ENCODE measurements around the gene NAE1. TPM values are rescaled to one million over a fixed set of nuclear protein-coding genes. Genes with fewer than 3 reads are reported as not detected.

NAE1 gene
- total RNA-seq, 1 donor from 2014 or later, result 113 TPM

DNA sequence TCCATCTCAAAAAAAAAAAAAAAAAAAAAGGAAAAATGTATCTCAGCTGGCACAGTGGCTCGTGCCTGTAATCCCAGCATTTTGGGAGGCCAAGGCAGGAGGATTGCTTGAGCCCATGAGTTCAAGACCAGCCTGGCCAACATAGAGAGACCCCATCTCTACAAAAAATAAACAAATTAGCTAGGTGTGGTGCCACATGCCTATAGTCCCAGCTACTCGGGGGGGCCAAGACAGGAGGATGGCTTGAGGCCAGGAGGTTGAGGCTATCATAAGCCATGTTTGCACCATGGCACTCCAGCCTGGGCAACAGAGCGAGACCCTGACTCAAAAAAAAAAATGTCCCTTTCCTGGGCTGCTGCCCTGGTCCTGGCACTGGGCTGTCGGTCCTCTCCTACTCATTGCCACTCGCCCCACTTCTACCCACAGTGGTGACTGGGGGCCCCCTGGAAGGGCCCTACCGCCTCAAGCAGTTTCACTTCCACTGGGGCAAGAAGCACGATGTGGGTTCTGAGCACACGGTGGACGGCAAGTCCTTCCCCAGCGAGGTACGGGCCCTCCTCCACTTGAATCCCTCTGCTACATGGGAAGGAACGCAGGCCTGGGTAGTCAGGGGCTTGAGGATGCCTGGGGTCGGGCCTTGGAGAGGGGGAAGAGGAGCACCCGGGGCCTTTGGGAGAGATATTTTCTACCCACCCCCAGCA is 19.5 kb upstream of the NAE1 start:
- no peak for DNase-seq

DNA sequence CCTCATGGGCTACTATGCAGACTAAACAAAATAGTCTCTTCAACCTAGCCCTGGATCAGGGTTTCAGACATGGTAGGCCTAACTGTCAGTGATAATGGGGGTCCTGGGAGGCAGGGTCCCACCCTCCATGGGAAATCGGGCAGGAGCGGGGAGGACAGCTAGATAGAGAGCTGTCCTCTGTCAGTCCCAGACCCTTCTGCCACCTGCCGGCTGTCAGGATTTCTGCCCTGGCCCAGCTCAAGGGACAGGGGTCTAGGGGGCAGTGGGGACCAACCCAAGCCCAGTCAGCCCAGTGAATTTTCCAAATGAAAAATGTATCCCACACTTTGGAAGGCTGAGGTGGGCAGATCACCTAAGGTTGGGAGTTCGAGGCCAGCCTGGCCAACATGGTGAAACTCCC is 18.8 kb upstream of the NAE1 start:
- DNase-seq, result no peak

DNA sequence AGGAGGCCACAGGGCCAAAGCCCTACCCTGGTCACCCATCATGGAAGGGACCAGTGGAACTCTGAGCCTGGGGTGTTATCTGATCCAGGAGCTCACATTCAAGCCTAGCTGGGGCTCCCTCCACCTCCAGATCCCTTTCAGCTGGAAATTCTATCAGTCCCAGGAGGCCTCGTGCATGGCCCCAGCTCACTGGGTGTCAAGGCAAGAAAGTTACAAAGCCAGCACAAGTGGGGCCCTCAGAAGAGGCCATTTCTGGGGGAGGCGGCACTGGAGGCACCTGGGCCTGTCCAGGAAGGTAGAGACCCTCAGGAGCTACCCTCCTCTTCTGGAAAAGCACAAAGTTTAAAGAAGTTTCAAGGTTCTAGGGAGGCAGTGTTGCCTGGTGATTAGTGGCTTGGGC is 18.2 kb upstream of the NAE1 start:
- DNase-seq, result no peak

DNA sequence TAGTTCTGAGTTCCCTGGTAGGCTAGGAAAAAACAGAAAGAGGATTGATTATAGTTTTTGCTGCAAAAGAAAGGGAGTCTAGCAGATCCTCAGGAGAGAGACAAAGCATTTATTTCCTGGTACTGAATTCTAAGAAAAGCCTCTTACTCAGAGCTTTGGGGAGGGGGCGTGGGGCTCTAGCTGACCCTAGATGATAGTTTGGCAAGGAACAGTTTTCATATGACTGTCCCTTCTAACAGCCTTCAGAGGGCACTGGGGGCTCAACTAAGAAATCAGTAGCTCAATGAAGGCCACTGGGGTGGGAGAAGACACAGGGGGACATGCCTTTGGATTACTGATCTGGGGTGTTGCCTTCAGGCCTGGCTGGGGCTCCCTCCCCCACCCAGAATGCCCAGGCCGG is 17.4 kb upstream of the NAE1 start:
- DNase-seq, result no peak

DNA sequence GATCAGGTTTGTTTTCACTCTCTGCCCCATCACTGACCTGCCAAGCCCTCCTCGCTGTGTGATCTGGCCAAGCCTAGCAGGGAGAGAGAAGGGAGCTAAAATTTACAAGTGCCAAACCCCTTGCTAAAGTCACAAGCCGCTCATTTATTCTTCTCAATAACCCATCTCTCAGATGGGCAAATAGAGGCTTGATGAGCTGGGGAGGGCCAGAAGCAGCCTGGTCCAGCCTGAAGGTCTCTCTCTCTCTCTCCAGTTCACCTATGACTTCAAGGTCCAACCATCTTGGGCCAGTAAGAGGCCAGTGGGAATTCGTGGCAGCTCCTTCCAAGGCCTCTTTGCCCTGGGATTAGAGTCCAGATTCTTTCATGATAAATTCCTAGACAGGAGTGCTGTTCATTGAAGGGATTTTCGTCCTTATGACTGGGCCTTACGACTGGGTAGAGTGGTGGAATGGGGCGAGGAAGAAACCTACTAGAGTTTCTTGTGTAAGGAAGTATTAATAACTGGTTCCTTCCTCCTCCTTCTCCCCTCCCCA is 16.8 kb upstream of the NAE1 start:
- DNase-seq, result no peak

DNA sequence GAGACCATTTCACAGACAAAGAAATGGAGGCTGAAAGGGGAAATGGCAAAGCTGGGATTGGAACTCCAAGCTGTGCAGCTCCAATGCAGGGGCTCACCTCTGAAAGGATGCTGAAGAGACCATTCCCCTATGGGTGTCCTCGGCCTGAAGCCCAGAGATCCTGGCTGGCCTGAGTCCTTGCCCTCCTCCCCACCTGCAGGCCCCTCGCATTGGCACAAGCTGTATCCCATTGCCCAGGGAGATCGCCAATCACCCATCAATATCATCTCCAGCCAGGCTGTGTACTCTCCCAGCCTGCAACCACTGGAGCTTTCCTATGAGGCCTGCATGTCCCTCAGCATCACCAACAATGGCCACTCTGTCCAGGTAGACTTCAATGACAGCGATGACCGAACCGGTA is 16.1 kb upstream of the NAE1 start:
- no peak for DNase-seq

DNA sequence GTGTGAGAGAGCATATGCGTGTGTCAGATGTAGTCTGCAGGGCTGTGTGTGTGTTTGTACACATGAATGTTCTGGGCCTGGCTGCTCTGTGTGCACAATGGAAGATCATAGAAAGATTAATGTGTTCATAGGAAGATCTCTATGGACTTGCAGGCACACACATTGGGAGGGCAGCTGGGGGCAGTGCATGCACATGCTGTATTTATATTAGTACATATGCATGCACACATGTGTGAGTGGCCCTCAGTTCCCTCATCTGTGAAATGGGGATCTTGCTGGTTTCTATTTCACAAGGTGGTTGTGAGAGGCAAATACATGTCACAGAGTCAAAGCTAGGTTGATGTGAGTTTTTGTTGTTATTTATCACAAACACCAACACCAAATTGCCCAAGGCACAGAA is 15.5 kb upstream of the NAE1 start:
- no peak for DNase-seq

DNA sequence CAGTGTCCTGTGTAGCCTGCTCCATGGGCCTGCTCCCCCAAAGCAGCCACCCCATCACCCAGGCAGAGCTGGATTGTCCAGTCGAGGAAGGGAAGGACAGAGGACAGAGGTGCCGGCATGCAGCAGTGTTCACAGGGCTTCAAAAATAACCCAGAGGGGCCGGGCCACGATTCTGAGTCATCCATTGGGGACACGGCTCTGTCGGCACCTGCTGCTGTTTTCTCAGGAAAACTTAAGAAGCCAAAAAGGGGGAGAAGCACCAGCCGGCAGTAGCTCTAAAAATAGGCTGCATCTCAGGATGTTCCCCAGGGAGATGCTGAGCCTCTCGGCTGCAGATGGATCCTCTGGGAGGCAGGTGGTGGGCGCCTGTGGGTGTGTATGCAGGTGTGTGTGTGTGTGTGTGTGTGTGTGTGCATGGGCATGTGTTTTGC is 15.0 kb upstream of the NAE1 start:
- DNase-seq, result peak; percentile 72

DNA sequence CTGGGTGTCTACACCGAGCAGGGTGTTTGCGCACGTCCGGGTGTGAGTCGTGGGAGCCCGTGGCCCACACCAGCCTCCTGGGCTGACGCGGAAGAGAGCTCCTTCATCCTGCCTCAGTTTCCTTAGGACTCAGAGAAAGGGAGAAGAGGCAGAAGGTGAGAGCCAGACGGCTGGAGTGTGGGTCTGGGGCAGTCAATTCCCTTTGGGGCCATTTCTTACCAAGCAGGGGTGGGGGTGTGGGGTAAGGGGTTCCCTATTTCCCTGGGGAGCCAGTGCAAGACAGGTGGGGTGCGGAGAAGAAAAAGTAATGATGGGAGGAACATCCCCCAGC is 14.3 kb upstream of the NAE1 start:
- no peak for DNase-seq

DNA sequence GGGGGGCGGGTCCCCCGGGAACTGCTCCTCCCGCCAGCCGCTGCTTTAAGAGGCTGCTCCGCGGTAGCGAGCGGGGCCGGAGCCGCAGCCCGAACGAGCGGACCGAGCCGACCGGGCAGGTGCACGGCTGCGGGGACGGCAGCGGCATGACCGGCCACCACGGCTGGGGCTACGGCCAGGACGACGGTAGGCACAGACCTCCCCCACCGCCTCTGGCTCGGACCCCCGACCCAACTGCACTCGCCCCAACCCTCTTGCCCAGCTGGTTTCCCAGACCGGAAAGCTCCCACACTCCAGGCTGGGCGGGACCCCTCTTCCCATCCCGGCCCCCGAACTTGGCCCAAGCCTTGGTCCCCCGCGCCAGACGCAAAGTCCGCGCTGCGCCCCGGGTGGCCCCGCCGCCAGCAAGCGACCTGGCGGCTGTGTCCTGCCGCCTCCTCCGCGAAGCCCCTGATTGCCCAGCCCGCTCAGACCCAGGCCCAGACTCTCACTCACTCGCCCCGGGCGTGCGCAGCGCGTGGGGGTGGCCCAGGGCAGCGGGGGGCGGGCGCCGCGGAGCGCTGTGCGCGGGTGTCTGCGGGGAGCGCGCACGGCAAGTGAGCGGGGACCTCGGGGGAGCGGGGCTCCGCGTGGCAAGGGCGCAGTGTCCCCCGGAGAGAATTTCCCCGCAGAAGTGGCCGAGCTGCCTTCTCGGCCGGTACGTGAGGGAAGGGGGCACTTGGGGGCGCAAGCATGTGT is 13.7 kb upstream of the NAE1 start, which contains the start of gene CA7:
TSS of gene CA7 (plus strand) at position 73 of the 738 bp plus-strand sequence. CDS start at position 147, 74 bp downstream.
- DNase-seq, result peak; percentile 13

DNA sequence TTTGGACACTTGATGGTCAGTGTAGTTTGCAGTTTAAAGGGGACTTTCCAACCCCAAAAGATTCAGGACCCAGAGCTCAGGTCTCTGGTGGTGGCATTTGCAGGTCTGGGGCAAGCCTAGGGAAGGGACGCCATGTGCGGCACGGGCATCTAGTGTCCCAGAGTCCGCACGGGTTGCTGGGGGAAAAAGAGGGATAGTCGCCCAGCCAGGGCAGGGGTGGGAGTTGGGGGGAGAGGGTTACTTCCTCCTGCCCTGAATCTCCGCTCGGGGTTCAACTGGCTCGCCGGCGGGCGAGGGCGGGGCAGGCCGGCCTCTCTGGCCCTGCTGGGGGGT is 13.2 kb upstream of the NAE1 start:
- DNase-seq, result no peak

DNA sequence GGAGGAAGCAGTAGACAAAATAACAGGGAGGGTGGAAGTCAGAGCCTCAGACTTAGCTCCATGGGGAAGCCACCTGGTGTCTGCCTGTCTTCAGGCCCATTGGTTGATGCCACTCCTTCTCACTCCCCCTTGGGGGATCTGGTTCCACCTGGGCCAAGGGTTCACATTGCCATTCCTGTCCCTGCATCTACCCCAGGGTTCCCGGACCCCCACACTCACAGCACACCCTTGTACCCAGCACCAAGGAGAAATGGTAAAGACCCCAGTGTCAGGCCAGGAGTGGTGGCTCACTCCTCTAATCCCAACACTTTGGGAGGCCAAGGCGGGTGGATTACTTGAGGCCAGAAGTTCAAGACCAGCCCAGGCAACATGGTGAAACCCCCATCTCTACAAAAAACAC is 12.4 kb upstream of the NAE1 start:
- no peak for DNase-seq

DNA sequence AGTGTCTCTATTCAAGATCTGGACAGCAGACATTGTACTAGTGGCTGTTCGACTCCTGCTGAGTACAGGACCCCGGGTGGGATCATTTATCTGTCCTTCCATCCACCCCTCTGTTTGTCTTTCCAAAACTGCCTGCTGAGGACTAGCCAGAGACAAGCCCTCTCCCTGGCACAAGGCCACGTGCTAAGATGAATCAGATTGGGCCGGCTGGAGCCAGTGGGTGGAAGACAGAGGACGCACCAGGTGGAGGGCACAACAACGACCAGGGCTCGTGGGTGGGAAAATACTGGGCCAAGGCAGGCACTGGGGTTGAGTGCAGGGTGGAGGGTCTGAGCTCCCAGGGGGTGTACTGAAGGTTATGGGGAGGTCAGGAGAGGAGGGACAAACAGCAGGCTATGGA is 12.0 kb upstream of the NAE1 start:
- peak; percentile 11 for DNase-seq

DNA sequence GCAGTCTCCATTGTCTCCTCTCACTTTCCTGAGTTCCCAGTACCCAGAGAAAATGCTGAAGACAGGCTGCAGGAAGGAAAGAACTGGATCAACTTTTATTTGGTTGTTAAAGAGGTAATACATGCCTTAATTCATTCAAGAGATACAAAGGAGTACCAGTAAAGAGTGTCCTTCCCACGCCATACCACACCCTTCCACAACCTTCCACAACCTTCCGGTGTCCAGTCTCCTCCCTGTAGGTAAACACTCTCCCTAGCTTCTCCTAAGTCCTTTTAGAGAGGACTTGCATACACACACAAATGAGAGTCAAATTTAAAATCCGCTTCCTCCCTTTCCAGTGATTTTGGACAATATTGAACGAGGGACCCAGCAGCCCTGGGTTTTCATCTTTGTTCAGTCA is 10.6 kb upstream of the NAE1 start:
- DNase-seq, result no peak

DNA sequence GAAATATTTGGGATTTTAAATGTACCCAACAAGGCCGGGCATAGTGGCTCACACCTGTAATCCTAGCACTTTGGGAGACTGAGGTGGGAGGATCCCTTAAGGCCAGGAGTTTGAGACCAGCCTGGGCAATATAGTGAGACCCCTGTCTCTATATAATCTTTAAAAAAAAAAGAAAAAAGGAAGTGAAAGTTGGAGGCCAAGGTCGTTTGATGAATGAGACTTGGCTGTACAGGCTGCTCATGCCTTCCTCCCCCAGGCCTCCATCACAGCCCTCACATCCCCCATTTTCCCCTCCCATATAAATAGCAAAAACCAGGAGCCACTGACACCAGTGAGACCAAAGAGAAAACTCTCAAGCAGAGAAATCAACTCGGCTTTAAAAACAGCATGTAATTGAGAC is 10.1 kb upstream of the NAE1 start:
- DNase-seq, result no peak

DNA sequence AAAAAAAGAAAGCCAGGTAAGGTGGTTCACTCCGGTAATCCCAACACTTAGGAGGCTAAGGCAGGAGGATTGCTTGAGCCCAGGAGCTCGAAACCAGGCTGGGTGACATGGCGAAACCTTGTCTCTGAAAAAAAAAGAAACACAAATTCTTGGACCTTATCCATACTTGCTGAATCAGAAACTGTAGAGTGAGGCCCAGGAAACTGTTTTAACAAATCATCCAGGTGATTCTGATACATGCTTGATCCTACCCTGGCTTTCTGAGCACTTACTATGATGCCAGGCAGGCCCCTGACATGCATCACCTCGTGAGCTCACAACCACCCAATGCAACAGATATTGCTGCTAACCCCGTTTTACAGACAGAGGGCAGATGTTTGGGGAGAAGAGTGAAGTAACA is 4.0 kb upstream of the NAE1 start:
- no peak for DNase-seq

DNA sequence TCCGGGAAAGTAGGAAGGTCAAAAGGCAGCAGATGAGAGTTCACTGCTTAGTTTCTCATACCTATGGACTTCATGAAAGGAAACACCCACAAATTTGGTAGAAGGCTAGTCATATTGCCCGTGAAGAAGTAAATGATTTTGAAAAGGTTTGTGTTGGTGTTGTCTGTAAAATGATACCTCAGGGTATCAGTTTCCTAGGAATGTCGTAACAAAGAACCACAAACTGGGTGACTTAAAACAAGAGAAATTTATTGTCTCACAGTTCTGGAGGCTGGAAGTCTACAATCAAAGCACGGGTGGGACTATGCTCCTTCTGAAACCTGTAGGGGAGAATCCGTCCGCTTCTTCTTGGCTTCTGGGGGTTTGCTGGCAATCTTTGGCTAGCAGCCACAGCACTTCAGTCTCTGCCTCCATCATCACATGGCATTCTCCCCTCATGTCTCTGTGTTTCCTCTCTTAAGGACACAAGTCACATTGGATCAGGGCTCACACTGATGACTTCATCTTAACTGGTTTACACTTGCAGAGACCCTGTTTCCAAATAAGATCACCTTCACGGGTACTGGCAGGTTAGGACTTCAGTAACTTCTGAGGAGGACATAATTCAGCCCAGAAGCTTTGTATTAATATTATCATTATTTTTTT is 2.0 kb upstream of the NAE1 start:
- no peak for DNase-seq

DNA sequence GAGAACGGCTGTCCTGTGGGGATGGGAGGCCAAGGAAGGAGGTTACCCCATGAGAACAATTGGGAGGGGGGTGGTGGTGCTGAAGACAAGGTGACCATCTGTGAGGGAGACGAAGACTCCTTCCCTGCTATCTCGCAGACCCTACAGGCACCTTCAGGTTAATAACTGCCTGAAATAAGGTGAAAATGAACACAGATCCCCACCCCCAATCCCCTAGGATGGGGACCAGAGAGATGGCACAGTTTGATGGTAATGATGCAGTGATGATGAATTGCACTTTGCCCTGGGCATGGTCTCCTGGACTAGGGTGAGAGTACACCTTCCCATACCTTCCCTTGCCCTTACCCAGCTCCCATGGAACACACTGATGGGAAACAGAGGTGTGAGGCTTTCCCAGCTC is 1.4 kb upstream of the NAE1 start:
- no peak for DNase-seq

DNA sequence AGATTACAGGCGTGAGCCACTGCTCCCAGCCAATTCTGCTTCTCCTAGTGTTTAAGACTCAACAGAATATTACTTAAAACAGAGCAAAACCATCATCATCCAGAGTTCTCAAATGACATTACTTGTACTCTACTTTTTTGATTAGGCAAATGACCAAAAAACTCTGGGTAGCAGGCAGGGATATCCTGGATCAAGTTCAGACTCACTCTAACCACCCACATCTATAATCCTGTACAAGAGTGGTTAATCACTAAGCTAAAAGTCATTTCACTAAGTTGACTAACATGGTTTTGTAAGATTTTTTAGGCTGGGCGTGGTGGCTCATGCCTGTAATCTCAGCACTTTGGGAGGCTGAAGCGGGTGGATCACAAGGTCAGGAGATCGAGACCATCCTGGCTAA is 6.8 kb downstream of the NAE1 start:
- no peak for DNase-seq

DNA sequence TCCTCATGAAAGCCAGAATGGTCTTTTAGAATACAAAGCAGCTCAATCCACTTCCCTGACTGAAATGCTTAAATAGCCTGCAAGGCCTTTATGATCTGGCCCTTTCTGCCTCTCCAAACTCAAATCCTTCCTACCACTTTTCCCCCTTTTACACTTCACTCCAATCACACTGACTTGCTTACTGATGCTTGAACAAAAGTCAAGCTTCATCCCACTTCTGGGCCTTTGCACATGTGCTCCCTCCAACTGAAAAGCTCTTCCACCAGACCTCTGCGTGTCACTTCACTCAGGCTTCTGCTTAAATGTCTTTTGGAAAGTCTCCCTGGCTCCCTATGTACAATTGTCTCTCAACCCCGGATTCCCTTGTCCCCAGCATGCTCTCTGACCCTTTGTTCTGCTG is 16.0 kb downstream of the NAE1 start:
- no peak for DNase-seq

DNA sequence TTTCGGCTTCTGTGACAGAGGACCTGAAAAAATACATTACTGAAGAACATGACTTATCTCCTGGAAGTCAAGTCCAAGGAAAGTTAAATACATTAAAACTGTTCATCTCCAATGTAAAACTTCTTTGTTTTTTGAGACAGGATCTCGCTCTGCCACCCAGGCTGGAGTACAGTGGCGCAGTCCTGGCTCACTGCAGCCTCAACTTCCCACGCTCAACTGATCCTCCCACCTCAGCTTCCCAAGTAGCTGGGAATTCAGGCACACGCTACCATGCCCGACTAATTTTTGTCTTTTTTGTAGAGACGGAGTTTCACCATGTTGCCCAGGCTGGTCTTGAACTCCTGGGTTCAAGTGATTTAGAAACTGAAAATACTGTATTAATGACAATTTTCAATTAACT is 19.7 kb downstream of the NAE1 start:
- DNase-seq, result no peak

DNA sequence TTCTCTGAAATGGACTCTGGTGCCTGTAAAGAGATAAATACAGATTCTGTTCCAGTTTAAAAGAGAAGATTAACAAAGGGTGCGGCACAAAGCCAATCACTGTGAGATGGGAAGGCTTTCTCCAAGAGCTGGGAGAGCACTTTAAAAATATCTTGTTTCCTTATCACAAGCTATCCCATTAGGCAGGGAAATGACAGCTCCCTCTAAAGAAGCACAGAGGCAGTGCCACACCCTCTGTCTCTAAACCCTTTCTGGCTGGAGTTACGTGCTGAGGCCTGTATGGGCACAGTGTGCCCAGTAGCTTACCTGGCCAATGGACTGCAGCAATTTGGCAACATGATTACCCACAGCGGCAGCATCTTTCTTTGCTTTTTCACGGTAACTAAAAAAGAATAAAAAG is 20.4 kb downstream of the NAE1 start:
- DNase-seq, result no peak

DNA sequence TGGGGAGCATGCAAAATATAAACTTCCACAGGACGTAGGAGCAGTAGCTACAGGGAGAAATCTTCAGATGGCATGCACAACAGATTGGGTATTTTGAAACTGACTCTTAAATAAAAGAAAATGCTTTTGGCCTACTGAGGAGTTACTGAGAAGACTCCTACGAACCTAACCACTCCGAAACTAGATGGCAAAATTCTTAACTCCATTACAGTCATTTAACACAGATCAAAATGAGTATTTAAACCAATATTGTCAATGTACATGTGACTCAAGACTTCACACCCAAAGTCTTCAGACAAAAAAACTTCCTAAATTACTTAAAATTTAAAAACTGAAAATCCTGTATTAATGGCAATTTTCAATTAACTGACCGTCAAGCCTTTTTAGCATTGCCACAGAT is 21.0 kb downstream of the NAE1 start:
- no peak for DNase-seq

DNA sequence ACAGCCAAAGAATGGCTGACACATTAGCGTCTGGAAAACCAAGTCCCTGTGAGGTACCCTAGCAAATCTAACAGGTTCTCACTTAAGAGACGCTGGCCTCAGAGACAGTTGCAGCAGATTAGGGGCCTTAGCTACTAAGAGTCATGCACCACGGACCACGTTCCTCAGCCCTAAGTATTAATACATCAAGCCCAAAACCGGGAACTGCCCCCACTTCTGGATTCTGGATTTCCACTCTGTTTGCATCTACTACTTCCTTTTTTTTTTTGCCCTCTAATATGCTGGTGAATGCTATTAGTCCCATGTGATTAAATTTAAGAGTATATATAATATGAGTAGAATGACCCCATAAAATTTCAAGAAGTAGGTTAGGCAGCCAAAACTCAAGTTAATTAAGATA is 28.6 kb downstream of the NAE1 start:
- no peak for DNase-seq

Data from occipital lobe (tissue), 2 donors.